Natural killer cell treated with Interleukin-12 subunit alpha and Interleukin-12 subunit beta and Interleukin-15 and Interleukin-18, amount 100 ng/mL, for 72 hours (primary cell): ENCODE results near the gene GIMD1. TPM values are rescaled to one million over a fixed set of nuclear protein-coding genes. Genes with fewer than 3 reads are reported as not detected.
A peak's percentile ranks its signal among the peaks of the same experiment; 100 is the strongest.

Experiments
- ATAC-seq, 2 donors: fragments of 150-1000 bp; cut with Tn5 transposase in 1 of 2; sonication (Bioruptor Pico), chemical (Tn5 transposase) in 1 of 2; 2 replicates each; pipeline ENCODE4 v1.10.0; 2021
- DNase-seq: peaks from one replicate; pipeline ENCODE4 v3.0.0; 2022; ENCODE audit warnings: low spot score
- H3K27ac Mint-ChIP-seq, 2 donors: 1 replicate in 1 of 2; 2 replicates in 1 of 2; pipeline ENCODE4 v1.8.0; 2022; ENCODE audit warnings: mixed read lengths in 2 of 2, mild to moderate bottlenecking in 1 of 2, moderate library complexity in 1 of 2
- H3K27me3 Mint-ChIP-seq, 2 donors: 1 replicate in 1 of 2; 2 replicates in 1 of 2; pipeline ENCODE4 v1.8.0; 2022; ENCODE audit warnings: mixed read lengths in 2 of 2
- H3K36me3 Mint-ChIP-seq: one replicate; pipeline ENCODE4 v1.8.0; 2022; ENCODE audit warnings: mixed read lengths
- H3K4me1 Mint-ChIP-seq, 2 donors: 1 replicate in 1 of 2; 2 replicates in 1 of 2; pipeline ENCODE4 v1.8.0; 2022; ENCODE audit warnings: low read depth in 2 of 2, mixed read lengths in 2 of 2, mild to moderate bottlenecking in 1 of 2
- H3K4me3 Mint-ChIP-seq: one replicate; pipeline ENCODE4 v1.8.0; 2022; ENCODE audit warnings: mixed read lengths
- H3K9me3 Mint-ChIP-seq: 2 replicates; pipeline ENCODE4 v1.8.0; 2022; ENCODE audit warnings: mixed read lengths
- total RNA-seq, 2 donors: library from RNA; stranded (reverse); gene quantifications; one replicate each; pipeline ENCODE4 v1.2.3, GENCODE V29; 2022

Gene GIMD1
- total RNA-seq, 2 donors from 2014 or later, result not detected

GRCh38 chr4:106367072-106367471 lies 1.5 kb downstream of the GIMD1 start:
- no peak overlapping the region for H3K4me3 Mint-ChIP-seq
- H3K27ac Mint-ChIP-seq, result no peak overlapping the region
- H3K36me3 Mint-ChIP-seq, result no peaks in the 10 kb centered on the region
- H3K4me1 Mint-ChIP-seq, result no peaks in the 10 kb centered on the region
- DNase-seq (no peak), ATAC-seq (no peak)
- peaks cover 22 to 23% of the 10 kb centered on the region in 2 donors for H3K27me3 Mint-ChIP-seq
- no peaks in the 10 kb centered on the region for H3K9me3 Mint-ChIP-seq

- H3K27me3 Mint-ChIP-seq, result peaks cover 22 to 23% of the 10 kb centered on the region in 2 donors
- H3K36me3 Mint-ChIP-seq, result no peaks in the 10 kb centered on the region
- no peaks in the 10 kb centered on the region for H3K9me3 Mint-ChIP-seq
- ATAC-seq (no peak), DNase-seq (no peak)
- no peaks in the 10 kb centered on the region for H3K4me1 Mint-ChIP-seq
- no peak overlapping the region for H3K27ac Mint-ChIP-seq
- H3K4me3 Mint-ChIP-seq, result no peak overlapping the region
These were observed 2.6 kb downstream of the GIMD1 start for GRCh38 chr4:106366026-106366425.

- Mint-ChIP-seq H3K4me3 (no peak overlapping the region), H3K36me3 (no peaks in the 10 kb centered on the region), H3K9me3 (no peaks in the 10 kb centered on the region), H3K27ac (no peak overlapping the region), H3K4me1 (no peaks in the 10 kb centered on the region), H3K27me3 (peaks cover 23 to 24% of the 10 kb centered on the region in 2 donors)
- no peak for DNase-seq
- ATAC-seq, result peak; percentile 27 to 48
These were observed 3.0 kb downstream of the GIMD1 start for GRCh38 chr4:106365613-106366012.

- H3K36me3 Mint-ChIP-seq, result no peaks in the 10 kb centered on the region
- no peak overlapping the region for H3K4me3 Mint-ChIP-seq
- no peak for DNase-seq
- H3K27me3 Mint-ChIP-seq, result peaks cover 14 to 18% of the 10 kb centered on the region in 2 donors
- no peaks in the 10 kb centered on the region for H3K9me3 Mint-ChIP-seq
- no peak for ATAC-seq
- no peak overlapping the region for H3K27ac Mint-ChIP-seq
- no peaks in the 10 kb centered on the region for H3K4me1 Mint-ChIP-seq
These were observed 4.3 kb downstream of the GIMD1 start for GRCh38 chr4:106364282-106364681.

- Mint-ChIP-seq H3K36me3 (no peaks in the 10 kb centered on the region), H3K4me1 (no peaks in the 10 kb centered on the region), H3K4me3 (no peak overlapping the region), H3K27ac (no peak overlapping the region), H3K9me3 (no peaks in the 10 kb centered on the region), H3K27me3 (peaks cover 10 to 14% of the 10 kb centered on the region in 2 donors)
- DNase-seq (no peak), ATAC-seq (no peak)
These were observed 6.3 kb downstream of the GIMD1 start for GRCh38 chr4:106362086-106362825.

GRCh38 chr4:106358899-106359298 lies 9.7 kb downstream of the GIMD1 start:
- Mint-ChIP-seq H3K9me3 (no peaks in the 10 kb centered on the region), H3K27ac (no peak overlapping the region)

GRCh38 chr4:106355193-106355592 lies 13.4 kb downstream of the GIMD1 start:
- no peak overlapping the region for H3K4me3 Mint-ChIP-seq
- H3K4me1 Mint-ChIP-seq, result no peaks in the 10 kb centered on the region
- H3K9me3 Mint-ChIP-seq, result no peaks in the 10 kb centered on the region
- H3K27me3 Mint-ChIP-seq, result peaks cover 0 to 9% of the 10 kb centered on the region in 2 donors
- H3K27ac Mint-ChIP-seq, result no peak overlapping the region
- H3K36me3 Mint-ChIP-seq, result peaks cover 5% of the 10 kb centered on the region
- ATAC-seq, result no peak
- no peak for DNase-seq

More at GRCh38 chr4:106358899-106359298, 9.7 kb downstream of the GIMD1 start:
- Mint-ChIP-seq H3K36me3 (no peaks in the 10 kb centered on the region), H3K4me3 (no peak overlapping the region), H3K27me3 (peaks cover 4 to 9% of the 10 kb centered on the region in 2 donors), H3K4me1 (no peaks in the 10 kb centered on the region)
- ATAC-seq (no peak), DNase-seq (no peak)

- no peak overlapping the region for H3K27ac Mint-ChIP-seq
- no peak overlapping the region for H3K4me3 Mint-ChIP-seq
These were observed 14.8 kb downstream of the GIMD1 start for GRCh38 chr4:106353786-106354185.

GRCh38 chr4:106351016-106351415 lies 17.6 kb downstream of the GIMD1 start:
- no peak for ATAC-seq
- DNase-seq, result no peak
- peaks cover 10% of the 10 kb centered on the region for H3K36me3 Mint-ChIP-seq

More at GRCh38 chr4:106353786-106354185, 14.8 kb downstream of the GIMD1 start:
- no peak for ATAC-seq
- Mint-ChIP-seq H3K27me3 (no peaks in the 10 kb centered on the region), H3K36me3 (peaks cover 5% of the 10 kb centered on the region), H3K9me3 (no peaks in the 10 kb centered on the region), H3K4me1 (no peaks in the 10 kb centered on the region)
- DNase-seq, result no peak

GRCh38 chr4:106347167-106347566 lies 21.4 kb downstream of the GIMD1 start:
- H3K4me3 Mint-ChIP-seq, result no peak overlapping the region
- DNase-seq (no peak), ATAC-seq (no peak)
- H3K9me3 Mint-ChIP-seq, result no peaks in the 10 kb centered on the region
- peaks cover 19% of the 10 kb centered on the region for H3K36me3 Mint-ChIP-seq
- H3K4me1 Mint-ChIP-seq, result peaks cover 12 to 18% of the 10 kb centered on the region in 2 donors
- H3K27ac Mint-ChIP-seq, result no peak overlapping the region
- H3K27me3 Mint-ChIP-seq, result no peaks in the 10 kb centered on the region

More at GRCh38 chr4:106351016-106351415, 17.6 kb downstream of the GIMD1 start:
- Mint-ChIP-seq H3K4me1 (no peaks in the 10 kb centered on the region), H3K4me3 (no peak overlapping the region), H3K9me3 (no peaks in the 10 kb centered on the region), H3K27me3 (no peaks in the 10 kb centered on the region), H3K27ac (no peak overlapping the region)

- ATAC-seq (no peak), DNase-seq (no peak)
- Mint-ChIP-seq H3K9me3 (no peaks in the 10 kb centered on the region), H3K27me3 (no peaks in the 10 kb centered on the region), H3K27ac (no peak overlapping the region), H3K4me1 (peaks cover 33 to 42% of the 10 kb centered on the region in 2 donors), H3K36me3 (peaks cover 24% of the 10 kb centered on the region), H3K4me3 (no peak overlapping the region)
These were observed 24.0 kb downstream of the GIMD1 start for GRCh38 chr4:106344647-106344970.

- H3K36me3 Mint-ChIP-seq, result peaks cover 29% of the 10 kb centered on the region
- no peak for DNase-seq
- H3K27ac Mint-ChIP-seq, result no peak overlapping the region
- no peaks in the 10 kb centered on the region for H3K27me3 Mint-ChIP-seq
- ATAC-seq, result no peak
- H3K4me3 Mint-ChIP-seq, result no peak overlapping the region
- peaks cover 38 to 48% of the 10 kb centered on the region in 2 donors for H3K4me1 Mint-ChIP-seq
- no peaks in the 10 kb centered on the region for H3K9me3 Mint-ChIP-seq
These were observed 24.5 kb downstream of the GIMD1 start for GRCh38 chr4:106343865-106344646.

GRCh38 chr4:106340774-106341173 lies 27.8 kb downstream of the GIMD1 start:
- Mint-ChIP-seq H3K4me1 (peaks cover 38 to 53% of the 10 kb centered on the region in 2 donors), H3K4me3 (no peak overlapping the region), H3K9me3 (peaks cover 7% of the 10 kb centered on the region), H3K36me3 (peaks cover 43% of the 10 kb centered on the region), H3K27ac (no peak overlapping the region), H3K27me3 (no peaks in the 10 kb centered on the region)
- ATAC-seq, result no peak
- DNase-seq, result no peak

GRCh38 chr4:106339431-106339830 lies 29.1 kb downstream of the GIMD1 start:
- peaks cover 45% of the 10 kb centered on the region for H3K36me3 Mint-ChIP-seq
- DNase-seq, result no peak
- peaks cover 39 to 45% of the 10 kb centered on the region in 2 donors for H3K4me1 Mint-ChIP-seq
- peak overlapping the region in 1 of 2 donors; percentile 61 for H3K27ac Mint-ChIP-seq
- no peaks in the 10 kb centered on the region for H3K27me3 Mint-ChIP-seq
- H3K9me3 Mint-ChIP-seq, result peaks cover 7% of the 10 kb centered on the region
- ATAC-seq, result no peak
- no peak overlapping the region for H3K4me3 Mint-ChIP-seq
